KBM-7 (cell line): ENCODE data around the gene NPNT.

ENCODE experiments used
- DNase-seq: peaks from one replicate; pipeline ENCODE4 v3.0.0-alpha.2; 2015
- in situ Hi-C: fragments of 300-500 bp; cut with MboI; formaldehyde crosslinking; loops from 2 replicates; pipeline ENCODE4 v1.14.3; 2020; ENCODE audit warnings: low sequenced_read_pairs, low pct_unique_long_range_greater_than_20kb, mixed read lengths

NPNT gene

DNA sequence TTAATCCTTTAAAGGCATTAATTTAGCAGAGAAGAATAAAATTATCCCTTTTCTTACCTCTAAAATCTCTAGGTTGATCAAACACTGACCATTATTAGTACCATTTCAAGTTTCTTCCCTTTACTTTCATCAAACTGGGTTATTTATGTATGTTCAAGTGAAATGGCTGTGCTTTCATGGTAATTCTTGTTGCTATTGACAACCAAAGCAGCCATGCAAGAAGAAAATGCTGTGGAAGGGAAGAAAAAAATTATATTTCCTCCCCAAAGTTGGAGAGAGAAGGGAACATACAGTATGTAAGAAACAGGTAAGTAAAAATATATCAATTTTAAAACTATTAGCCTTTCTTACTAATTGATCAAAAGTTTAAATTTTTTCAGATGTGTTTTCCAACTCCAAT is 16.2 kb downstream of the NPNT start:
- no peak for DNase-seq
- in situ Hi-C loops = no loop called here

DNA sequence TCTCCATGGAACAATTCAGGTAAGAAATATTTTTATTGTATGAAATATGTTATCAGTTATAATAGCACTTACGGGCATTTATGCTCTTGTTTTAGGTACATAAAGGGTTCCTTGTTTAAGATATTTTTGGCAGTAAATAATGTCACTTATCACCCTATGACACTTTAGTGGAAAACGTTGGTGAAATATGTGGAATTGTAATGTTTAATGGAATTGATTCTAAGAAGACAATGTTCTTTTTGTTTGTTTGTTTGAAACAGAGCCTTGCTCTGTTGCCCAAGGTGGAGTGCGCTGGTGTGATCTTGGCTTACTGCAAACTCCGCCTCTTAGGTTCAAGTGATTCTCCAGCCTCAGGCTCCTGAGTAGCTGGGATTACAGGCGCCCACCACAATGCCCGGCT is 17.4 kb downstream of the NPNT start:
- in situ Hi-C loops = no loop called here
- no peak for DNase-seq

DNA sequence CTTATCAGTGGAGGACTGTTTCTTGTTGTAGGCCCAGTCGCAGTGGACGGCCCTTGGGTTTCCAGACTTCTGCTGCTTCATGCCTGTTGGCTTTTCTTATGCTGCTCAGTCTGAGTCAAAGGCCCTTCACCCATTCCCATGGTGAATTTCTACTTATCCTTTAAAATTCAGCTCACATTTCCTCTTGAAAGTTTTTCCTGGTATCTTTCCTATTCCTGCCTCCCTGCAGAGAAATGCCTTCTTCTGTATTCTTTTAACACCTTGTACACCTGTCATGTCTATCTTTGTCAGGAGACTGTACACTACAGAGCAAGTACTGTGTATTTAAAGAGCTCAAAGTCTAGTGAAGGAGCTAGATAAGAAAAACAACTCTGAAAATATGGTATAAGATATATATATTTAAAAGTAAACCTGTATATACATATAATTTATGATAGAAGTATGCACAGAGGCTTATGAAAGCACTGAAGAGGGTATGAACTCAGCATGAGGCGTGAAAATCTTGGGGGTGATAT is 22.0 kb downstream of the NPNT start:
- in situ Hi-C loops = no loop called here
- DNase-seq = no peak

DNA sequence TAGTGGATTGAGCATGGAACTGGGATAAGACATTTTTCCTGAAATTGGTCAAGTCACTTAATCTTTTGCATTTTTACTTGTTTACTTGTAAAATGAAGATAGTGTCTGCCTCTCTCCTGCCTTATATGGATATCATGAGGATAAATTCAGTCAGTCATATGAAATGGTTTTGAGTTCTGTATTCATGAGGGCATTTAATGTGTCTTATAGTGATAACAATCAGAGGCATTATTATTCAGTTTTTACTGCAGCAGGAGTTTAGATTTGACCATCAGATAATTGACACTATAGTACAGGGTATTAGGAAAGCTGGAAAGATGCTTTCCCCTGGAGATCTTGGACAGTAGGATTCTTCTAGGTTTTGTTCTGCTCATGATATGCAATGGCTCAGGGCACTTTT is 26.0 kb downstream of the NPNT start:
- no peak for DNase-seq
- in situ Hi-C loops = no loop called here

DNA sequence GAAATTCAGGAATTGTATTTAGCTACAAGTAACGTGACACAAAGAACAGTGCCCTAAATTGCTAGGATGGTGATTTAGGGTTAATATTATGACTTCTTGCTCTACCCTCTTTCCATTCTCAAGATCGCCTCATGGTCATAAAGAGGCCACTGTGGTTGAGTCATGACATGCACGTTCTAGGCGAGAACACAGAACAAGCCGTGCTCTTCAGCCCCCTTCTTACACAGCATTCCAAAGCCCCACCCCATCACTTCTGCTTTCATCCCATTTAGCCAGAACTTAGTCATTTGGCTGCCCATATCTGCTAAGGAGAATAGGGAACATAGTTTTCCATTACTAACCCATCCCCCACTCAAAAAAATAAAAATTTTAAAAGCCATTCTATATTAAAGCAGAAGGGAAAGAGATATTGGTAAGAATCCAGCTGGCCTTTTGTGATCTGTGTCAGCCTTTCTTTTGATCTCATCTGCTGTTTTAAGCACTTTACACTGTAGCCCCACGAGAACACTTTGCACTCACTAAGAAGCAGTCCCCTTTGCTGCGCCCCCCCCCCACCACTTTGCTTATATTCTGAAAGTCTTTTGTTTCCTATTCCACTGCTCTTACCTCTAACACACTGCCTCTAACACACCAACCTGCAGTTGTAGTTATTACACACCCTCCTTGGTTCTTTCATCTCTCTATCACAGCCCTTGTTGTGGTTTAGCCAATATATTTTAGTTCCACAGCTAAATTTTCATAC is 28.4 kb downstream of the NPNT start:
- in situ Hi-C loops = no loop called here
- no peak for DNase-seq

DNA sequence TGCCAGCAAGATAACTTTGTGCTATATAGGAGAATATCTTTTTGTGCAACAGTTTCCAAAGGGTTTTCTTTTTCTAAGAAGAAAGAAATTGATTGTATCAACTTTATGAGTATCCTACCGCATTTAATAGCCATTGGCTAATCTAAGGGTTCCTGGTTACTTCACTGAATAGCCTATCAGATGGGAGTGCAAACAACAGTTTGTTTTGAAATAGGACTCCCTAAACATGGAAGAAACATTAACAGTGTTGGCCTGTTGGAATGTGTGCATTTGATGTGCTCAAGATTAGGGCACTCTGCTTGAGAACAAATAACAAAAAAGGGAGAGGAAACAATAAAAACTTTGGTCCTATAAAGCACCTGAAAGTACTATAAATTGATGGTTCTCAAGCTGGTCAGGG is 29.1 kb downstream of the NPNT start:
- in situ Hi-C loops = no loop called here

DNA sequence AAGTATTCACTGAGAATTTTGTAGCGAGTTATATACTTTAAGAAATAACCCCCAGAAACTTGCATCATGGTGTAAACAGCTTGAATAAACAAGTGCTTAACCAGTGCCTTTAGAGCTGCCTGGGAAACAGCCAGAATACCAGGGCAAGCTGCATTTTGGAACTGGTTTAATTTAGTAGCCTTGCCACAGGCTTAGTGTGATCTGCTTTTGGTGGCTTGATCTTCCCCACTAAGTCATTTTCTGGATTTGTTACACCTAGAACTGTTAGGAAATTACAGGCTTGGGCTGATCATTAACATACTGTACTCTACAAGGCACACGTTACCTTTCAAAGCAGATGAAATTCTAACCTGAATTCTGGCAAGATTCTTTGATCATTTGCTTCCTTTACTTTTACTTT is 35.4 kb downstream of the NPNT start:
- no peak for DNase-seq
- in situ Hi-C loops = no loop called here

More for the DNA sequence above, 29.1 kb downstream of the NPNT start:
- DNase-seq = no peak

DNA sequence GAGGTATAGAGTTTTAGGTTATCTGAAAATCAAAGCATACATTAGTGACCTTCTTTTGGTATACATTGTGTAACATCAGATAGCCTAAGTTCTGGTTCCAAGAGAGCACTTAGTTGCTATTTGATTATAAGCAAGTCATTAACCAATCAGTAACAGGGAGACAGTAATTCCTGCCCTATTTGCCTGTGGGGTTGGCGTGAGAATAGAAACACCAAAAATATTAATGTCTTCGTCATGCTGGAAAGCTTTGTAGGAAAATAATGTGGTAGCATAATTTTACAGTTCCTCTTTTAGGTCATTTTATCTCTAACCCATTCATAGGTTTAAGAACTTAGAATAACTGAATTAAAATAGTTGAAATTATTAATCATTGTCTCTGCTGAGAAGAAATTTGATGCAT is 37.8 kb downstream of the NPNT start:
- DNase-seq = no peak
- in situ Hi-C loops = no loop called here

DNA sequence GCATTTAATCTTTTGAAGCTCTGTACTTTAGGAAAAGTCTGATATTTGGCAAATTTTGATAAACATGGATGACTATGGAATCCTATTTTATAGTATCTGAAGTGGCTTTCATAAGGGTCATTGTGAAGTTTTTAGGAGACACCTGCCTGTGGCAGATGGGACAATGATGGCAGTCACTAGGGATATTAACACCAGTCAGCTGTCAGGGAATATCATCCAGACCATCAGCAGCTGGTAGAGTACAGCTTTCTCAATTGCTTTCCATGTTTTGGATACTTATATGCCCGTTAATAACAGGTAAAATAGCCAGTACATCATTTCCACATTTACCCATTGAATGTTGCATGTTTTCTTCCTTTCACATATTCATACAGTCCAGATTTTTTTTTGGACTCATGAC is 39.1 kb downstream of the NPNT start:
- in situ Hi-C loops = no loop called here
- DNase-seq = no peak

DNA sequence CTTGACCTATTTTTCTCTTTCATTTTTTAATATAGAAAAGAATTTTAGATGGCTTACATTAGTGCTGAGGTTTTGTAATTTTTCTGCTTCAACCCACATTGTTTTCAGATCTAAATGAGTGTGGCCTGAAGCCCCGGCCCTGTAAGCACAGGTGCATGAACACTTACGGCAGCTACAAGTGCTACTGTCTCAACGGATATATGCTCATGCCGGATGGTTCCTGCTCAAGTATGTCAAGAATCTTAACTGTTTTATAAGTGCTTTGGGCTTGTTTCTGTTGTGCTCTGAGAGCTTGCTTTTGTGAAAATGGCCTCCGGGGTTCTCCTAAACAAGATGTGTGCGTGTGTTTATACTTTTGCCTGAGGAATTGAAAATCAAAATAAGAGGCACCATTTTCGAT is 41.6 kb downstream of the NPNT start:
- in situ Hi-C loops = no loop called here
- no peak for DNase-seq

DNA sequence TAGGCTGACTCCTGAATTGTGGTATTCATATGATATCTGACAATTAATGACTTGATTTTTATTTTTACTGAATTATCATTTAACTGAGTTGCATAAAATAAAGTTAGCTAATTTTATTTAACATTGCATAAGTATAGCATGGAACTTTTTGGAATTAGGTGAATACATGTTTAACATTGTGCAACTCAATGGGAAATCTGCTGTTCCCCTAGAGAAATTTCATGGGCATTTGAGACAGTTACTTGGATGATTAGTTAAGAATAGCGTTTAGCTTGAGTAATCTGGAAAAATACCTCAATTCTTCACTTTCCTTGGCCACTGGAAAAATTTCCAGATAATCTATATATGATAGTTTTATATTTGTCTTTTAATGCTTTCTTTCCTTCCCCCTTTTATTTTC is 42.5 kb downstream of the NPNT start:
- in situ Hi-C loops = no loop called here
- no peak for DNase-seq

DNA sequence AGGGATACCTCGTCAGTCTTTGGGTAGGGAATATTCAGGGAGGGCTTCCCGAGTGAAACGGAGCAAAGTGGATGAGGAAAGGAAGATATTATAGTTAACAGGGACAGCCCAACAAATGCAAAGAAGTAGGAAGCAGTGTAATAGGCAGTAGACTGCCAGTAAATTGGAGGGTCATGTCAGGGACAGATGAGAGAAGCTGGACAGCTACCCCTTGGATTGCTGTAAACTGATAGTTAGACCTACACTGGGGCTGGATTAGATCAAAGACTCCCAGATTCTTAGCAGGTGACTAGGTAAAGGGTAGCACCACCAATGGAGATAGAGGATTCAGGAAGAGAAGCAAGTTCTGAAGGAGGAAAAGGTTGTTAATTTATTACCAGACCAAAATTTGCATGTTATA is 48.0 kb downstream of the NPNT start:
- in situ Hi-C loops = no loop called here
- no peak for DNase-seq

DNA sequence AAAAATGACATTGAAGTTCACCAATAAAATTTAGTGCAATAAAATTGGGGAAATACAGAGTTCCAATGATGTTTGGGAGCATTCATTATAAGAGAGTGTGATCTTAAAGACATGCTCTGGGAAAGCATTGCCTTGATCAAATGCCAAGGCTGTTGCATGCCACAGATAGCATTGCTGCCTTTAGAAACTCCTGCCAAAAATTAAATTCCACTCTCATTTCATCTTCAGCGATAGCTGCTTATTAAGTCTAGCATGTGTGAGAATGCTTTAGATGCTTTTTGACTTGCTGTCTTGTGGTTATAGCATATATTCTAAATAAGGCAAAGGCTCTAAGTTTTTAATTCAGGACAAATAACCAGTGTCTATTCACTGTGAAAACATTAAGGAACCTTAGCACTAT is 49.3 kb downstream of the NPNT start:
- DNase-seq = no peak
- in situ Hi-C loops = no loop called here

DNA sequence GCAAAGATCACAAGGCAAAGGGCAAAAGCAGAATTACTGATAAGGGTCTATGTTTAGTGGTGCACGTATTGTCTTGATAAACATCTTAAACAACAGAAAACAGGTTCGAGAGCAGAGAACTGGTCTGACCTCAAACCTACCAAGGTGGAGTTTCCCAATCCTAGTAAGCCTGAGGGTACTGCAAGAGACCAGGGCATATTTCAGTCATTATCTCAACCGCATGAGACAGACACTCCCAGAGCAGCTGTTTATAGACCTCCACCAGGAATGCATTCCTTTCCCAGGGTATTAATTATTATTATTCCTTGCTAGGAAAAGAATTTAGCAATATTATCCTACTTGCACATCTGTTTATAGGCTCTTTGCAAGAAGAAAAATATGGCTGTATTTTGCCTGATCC is 51.5 kb downstream of the NPNT start:
- in situ Hi-C loops = no loop called here
- DNase-seq = no peak

DNA sequence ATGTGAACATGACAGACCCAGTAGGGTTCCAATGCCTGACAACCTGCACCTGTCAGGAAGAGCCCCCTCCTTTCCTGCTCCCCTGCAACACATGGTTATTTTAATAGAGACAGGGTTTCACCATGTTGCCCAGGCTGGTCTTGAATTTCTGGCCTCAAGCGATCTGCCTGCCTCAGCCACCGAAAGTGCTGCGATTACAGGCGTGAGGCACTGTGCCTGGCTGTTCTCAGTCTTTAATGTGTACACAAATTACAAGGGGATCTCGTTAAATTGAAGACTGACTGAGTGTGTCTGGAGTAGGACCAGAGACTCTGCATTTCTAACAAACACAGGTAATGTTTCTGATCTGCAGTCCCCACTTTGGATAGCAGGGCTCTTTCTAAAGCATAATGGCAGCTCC is 55.4 kb downstream of the NPNT start:
- DNase-seq = no peak
- in situ Hi-C loops = no loop called here

DNA sequence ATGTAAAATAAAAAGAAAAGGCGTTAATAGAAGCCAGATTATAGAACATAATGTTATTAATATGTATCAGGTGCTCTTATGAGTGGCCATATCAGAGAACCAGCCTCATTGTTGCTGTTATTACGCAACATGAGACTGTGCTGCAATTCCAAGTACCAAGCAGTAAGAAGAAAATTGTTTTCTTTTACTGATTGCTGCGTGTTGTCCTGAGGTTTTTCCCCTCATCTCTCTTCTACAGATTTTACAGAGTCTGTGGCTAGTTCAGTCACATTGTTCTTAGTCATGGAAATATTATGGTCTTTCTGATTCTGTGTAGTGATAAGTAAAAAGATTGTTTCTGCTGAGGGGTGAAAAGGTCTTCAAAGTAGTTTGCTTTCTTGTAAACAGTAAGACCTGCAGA is 55.9 kb downstream of the NPNT start:
- in situ Hi-C loops = no loop called here

DNA sequence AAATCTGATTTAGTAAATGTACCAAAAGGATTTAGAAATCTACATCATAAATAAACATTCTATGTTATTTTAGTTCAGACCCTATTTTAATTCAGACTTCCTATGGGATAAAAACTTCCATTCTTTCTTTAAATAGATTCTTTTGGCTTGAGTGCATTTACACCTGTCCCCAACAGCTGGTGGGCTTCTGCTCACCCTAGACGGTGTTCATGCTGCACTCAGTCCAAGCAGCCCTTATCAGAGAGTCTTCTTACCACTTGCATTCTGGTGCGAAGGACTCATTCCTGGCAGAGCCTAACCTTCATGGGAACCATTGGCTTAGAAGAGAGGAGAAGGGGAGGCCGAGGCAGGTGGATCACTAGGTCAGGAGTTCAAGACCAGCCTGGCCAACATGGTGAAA is 57.3 kb downstream of the NPNT start:
- DNase-seq = no peak
- in situ Hi-C loops = no loop called here

More for the DNA sequence above, 55.9 kb downstream of the NPNT start:
- DNase-seq = no peak

DNA sequence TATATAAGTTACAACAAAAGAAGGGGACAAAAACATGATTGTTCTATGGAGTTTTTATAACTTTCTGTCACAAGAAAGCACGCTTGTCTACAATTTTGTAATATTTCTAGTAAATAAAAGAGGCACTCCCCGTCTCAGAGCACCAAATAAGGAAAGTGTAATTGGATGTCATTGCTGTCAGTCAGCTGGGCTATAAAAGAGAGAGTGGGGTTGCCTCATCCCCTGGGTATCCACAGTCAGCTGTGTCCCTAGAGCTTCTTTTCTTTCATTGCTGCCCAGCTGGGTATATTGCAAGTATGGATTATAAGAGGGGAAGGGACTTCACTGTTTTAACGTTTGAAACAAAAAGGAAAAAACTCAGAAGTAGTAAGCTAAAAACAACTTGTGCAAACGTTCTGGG is 61.3 kb downstream of the NPNT start:
- no peak for DNase-seq
- in situ Hi-C loops = no loop called here

DNA sequence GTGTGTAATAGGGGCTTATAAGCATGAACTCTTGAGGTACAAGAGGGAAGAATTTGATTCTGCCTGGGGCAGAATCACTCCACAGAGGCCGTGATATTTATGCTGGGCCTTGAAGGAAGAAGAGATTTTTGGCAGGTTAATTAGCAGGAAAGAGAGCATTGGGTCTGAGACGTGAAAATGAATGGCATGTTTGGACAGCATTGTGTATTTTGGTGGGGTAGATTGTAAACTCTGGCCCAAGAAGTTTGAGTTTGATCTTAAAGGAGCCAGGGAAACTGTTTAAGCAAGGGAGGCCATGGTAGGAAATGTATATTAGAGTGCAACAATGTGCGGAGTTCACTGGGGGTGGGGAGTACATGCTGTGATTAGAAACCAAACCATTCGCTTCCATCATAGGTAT is 62.4 kb downstream of the NPNT start:
- in situ Hi-C loops = no loop called here
- no peak for DNase-seq

DNA sequence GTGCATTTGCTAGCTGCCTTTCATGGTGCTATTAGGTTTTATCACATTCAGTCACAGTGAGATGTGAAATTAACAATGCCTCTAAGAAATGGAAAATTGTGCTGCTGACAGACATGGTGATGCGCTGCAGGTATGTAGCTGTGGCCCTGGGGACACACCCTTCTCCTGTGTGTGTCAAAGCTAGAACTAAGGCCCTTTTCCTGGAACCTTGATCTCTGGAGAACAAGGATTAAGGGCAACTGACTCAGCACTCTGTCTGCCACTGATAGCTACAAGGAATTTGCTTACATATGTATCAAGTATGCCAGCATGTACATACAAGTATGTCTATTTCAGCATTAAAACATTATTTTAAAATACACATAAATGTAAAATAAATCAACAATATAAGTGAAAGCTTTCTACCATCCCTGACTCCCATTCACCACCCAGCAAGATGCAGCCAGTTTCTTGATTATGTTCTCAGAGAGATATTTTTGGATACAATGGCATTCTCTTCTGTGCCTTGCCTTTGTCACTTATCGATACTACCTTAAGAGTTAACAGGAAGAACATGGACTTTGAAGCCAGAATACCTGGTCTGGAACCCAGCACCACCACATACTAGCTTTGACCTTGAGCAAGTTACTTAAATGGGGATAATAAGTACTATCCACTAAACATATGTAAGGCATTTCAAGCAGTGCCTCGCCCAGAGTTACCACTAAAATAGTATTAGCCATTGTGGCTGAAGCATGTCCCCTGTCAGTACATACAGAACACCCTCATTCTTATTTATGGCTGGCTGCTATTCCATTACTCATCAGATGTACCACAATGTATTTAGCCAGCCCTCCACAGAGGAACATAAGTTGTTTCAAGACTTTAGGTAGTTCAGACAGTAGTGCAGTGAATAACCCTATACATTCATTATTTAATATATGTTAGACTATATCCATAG is 68.5 kb downstream of the NPNT start:
- in situ Hi-C loops = no loop called here
- no peak for DNase-seq
